Tibial nerve (tissue), 4 donors: ENCODE measurements around the gene SH3GL1. TPM values are rescaled to one million over a fixed set of nuclear protein-coding genes. Genes with fewer than 3 reads are reported as not detected.

Experiments used
- DNase-seq, 2 donors: peaks; one replicate each; pipeline ENCODE4 v3.0.0-alpha.2; 2019; ENCODE audit warnings: low spot score in 2 of 2
- H3K27ac ChIP-seq, 4 donors: fragments of 200-600 bp; sonication (generic) in 3 of 4; one replicate each; pipeline ENCODE4 v1.5.1; 2017 to 2019; ENCODE audit warnings: mild to moderate bottlenecking in 1 of 4
- H3K27me3 ChIP-seq, 2 donors: fragments of 200-600 bp; sonication (generic) in 1 of 2; one replicate each; pipeline versions ENCODE4 v1.5.1 to v1.6.0; 2017 to 2019
- H3K36me3 ChIP-seq, 3 donors: fragments of 200-600 bp; sonication (generic); one replicate each; pipeline ENCODE4 v1.5.1; 2018 to 2019
- H3K4me1 ChIP-seq, 4 donors: fragments of 200-600 bp; sonication (generic) in 3 of 4; one replicate each; pipeline ENCODE4 v1.5.1; 2017 to 2019
- H3K4me3 ChIP-seq, 4 donors: fragments of 200-600 bp; sonication (generic) in 3 of 4; one replicate each; pipeline ENCODE4 v1.5.1; 2017 to 2019; ENCODE audit warnings: mild to moderate bottlenecking in 1 of 4, moderate library complexity in 1 of 4
- H3K9me3 ChIP-seq, 4 donors: fragments of 200-600 bp; sonication (generic) in 3 of 4; one replicate each; pipeline ENCODE4 v1.5.1; 2017 to 2019
- CTCF ChIP-seq, 5 experiments: fragments of 200-600 bp in 3 of 5; fragments of 450-650 bp in 2 of 5; sonication (generic) in 3 of 5; IDR thresholded peaks; one replicate each; pipeline ENCODE4 v1.5.1; 2016 to 2019; ENCODE audit warnings: antibody characterized with exemption in 5 of 5, mild to moderate bottlenecking in 3 of 5, moderate library complexity in 2 of 5
- EP300 ChIP-seq, 2 donors: sonication (generic); formaldehyde crosslinking; IDR thresholded peaks; one replicate each; pipeline ENCODE4 v1.6.1; 2017; ENCODE audit warnings: antibody characterized with exemption in 2 of 2, mild to moderate bottlenecking in 1 of 2
- POLR2A ChIP-seq, 2 donors: fragments of 450-650 bp; IDR thresholded peaks; one replicate each; pipeline ENCODE4 v1.6.1; 2017; ENCODE audit warnings: antibody characterized with exemption in 2 of 2, mild to moderate bottlenecking in 2 of 2, moderate library complexity in 2 of 2
- WGBS, 2 donors: methylation state at CpG; one replicate each; pipeline ENCODE4 v1.1.5; 2018; 5-methylcytosine and 5-hydroxymethylcytosine counted together
- total RNA-seq, 4 donors: library from RNA; depleted of rRNA; stranded (reverse); fragments of >200 nt; gene quantifications; one replicate each; pipeline ENCODE4 v1.1.0, GENCODE V29; 2016

SH3GL1 gene
- total RNA-seq, 4 donors from 2014 or later, result 35.0 to 64.8 (median 52.9) TPM

- WGBS, 2 donors, result 1 to 4% methylated on average over 10 of the region's 10 CpGs
- H3K27me3 ChIP-seq, result no peaks in the 10 kb centered on the region
- H3K4me1 ChIP-seq, result peaks cover 0 to 28% (median 11%) of the 10 kb centered on the region in 4 donors
- peak in 1 of 2 donors; percentile 25 for DNase-seq
- H3K36me3 ChIP-seq, result peaks cover 0 to 16% (median 0%) of the 10 kb centered on the region in 3 donors
- peak overlapping the region; percentile 52 to 86 (median 67) for H3K4me3 ChIP-seq
- H3K9me3 ChIP-seq, result no peaks in the 10 kb centered on the region
- TF ChIP-seq POLR2A (IDR thresholded peaks at IDR 0.05) (no peak), CTCF (IDR thresholded peaks at IDR 0.05) (no peak)
- peak overlapping the region; percentile 82 to 96 (median 92) for H3K27ac ChIP-seq
These were observed 58.1 kb downstream of the SH3GL1 start for GRCh38 chr19:4342314-4342614.

GRCh38 chr19:4338441-4339355 is 61.6 kb downstream of the SH3GL1 start, which contains the start of gene STAP2:
Gene STAP2 (minus strand): TSS chr19:4338827. CDS start chr19:4338753, 74 bp downstream.
- Histone ChIP-seq H3K4me3 (peak within 1 kb of the TSS; percentile 18 to 53 (median 36)), H3K4me1 (peaks cover 0 to 21% (median 5%) of the 10 kb centered on the region in 4 donors), H3K27me3 (no peaks in the 10 kb centered on the region), H3K9me3 (no peaks in the 10 kb centered on the region), H3K36me3 (no peaks in the 10 kb centered on the region), H3K27ac (peak within 1 kb of the TSS in 3 of 4 donors; percentile 3 to 75 (median 72))
- 52 to 56% methylated on average over 21 to 24 of the region's 27 CpGs for WGBS, 2 donors
- TF ChIP-seq EP300 (IDR thresholded peaks at IDR 0.05), result no peak
- TF ChIP-seq POLR2A (IDR thresholded peaks at IDR 0.05), result no peak
- TF ChIP-seq CTCF (IDR thresholded peaks at IDR 0.05), result no peak
- no peak for DNase-seq

GRCh38 chr19:4337906-4338440 is 62.4 kb downstream of the SH3GL1 start:
- peaks cover 0 to 21% (median 5%) of the 10 kb centered on the region in 4 donors for H3K4me1 ChIP-seq
- peak overlapping the region in 3 of 4 donors; percentile 3 to 75 (median 72) for H3K27ac ChIP-seq
- H3K36me3 ChIP-seq, result no peaks in the 10 kb centered on the region
- DNase-seq, result no peak
- no peaks in the 10 kb centered on the region for H3K27me3 ChIP-seq
- peak overlapping the region; percentile 18 to 53 (median 36) for H3K4me3 ChIP-seq
- H3K9me3 ChIP-seq, result no peaks in the 10 kb centered on the region
- 17 to 19% methylated on average over 14 of the region's 14 CpGs for WGBS, 2 donors
- TF ChIP-seq CTCF (IDR thresholded peaks at IDR 0.05) (no peak), POLR2A (IDR thresholded peaks at IDR 0.05) (no peak), EP300 (IDR thresholded peaks at IDR 0.05) (no peak)

- Histone ChIP-seq H3K27me3 (no peaks in the 10 kb centered on the region), H3K36me3 (no peaks in the 10 kb centered on the region), H3K4me1 (peaks cover 0 to 14% (median 0%) of the 10 kb centered on the region in 4 donors), H3K4me3 (no peak overlapping the region), H3K27ac (no peak overlapping the region), H3K9me3 (no peaks in the 10 kb centered on the region)
- DNase-seq, result no peak
- TF ChIP-seq EP300 (IDR thresholded peaks at IDR 0.05), result no peak
- no peak for TF ChIP-seq POLR2A (IDR thresholded peaks at IDR 0.05)
- no peak for TF ChIP-seq CTCF (IDR thresholded peaks at IDR 0.05)
- 93 to 94% methylated on average over 7 of the region's 7 CpGs for WGBS, 2 donors
These were observed 65.3 kb downstream of the SH3GL1 start for GRCh38 chr19:4334929-4335570.
